Left cardiac atrium (tissue), 4 donors: ENCODE data around the gene RASGRF2. TPM values are rescaled to one million over a fixed set of nuclear protein-coding genes. Genes with fewer than 3 reads are reported as not detected.

Experiments
- ATAC-seq, 2 donors: fragments of 200-7000 bp; cut with Tn5 transposase; one replicate each; pipeline ENCODE4 v1.9.1; 2020; ENCODE audit warnings: mild to moderate bottlenecking in 2 of 2, moderate library complexity in 2 of 2
- DNase-seq: peaks from one replicate; pipeline ENCODE4 v3.0.0-alpha.2; 2020
- intact Hi-C, 2 donors: fragments of 100-400 bp; cut with DNase I; formaldehyde crosslinking; loops; one replicate each; pipeline versions ENCODE4 v1.14.1 to v1.15.1; 2022 to 2023
- total RNA-seq, 2 donors: library from RNA; stranded (reverse); fragmentation: NEBNext Ultra II Directional; extraction: Animal tissue kit (Norgen Biotek cat#: 25700); gene quantifications; one replicate each; pipeline ENCODE4 v1.2.1, GENCODE V29; 2021
- donor health status: DM: no; HTN: yes; CAD: no.
- donor health status: DM: no; HTN: yes; CAD: no; lungs with severe emphysema.
- donor health status: DM: yes; HTN: yes; CAD: no.
- donor health status: Dilated cardiomyopathy.

The RASGRF2 gene
- total RNA-seq, 2 donors from 2014 or later: 9.6 to 12.2 TPM

DNA sequence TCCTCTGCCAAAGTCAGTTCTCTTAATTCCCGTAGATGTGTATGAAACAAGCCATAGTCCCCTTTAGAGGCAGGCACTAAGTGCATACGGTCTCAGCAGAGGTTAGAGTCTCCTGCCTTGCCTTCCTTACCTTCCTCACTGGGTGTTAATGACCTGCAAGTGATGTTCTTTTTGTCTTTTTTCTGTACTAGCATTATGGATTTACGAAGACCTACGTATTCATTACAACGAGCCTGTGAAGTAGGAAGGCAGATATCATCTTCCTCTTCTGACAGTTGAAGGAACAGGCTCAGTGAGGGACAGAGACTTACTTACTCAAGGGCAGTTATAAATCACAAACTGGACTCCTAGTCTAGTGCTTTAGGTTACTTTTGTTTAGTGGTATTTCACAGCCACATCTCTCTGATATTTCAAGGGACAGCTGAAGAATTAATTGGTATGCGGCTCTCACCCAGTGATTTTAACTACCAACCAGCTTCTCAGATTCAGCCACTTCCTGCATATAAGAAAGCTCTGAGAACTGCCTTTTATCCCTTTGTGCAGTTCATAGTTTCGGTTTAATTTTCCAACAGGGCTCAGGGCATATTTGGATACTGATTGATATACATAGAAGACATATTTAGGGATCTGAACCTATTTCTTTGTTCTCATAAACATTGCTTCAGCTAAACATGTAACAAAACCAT is 187.9 kb downstream of the RASGRF2 start:
- intact Hi-C loops: no loop called here
- no peak for ATAC-seq
- DNase-seq: no peak

DNA sequence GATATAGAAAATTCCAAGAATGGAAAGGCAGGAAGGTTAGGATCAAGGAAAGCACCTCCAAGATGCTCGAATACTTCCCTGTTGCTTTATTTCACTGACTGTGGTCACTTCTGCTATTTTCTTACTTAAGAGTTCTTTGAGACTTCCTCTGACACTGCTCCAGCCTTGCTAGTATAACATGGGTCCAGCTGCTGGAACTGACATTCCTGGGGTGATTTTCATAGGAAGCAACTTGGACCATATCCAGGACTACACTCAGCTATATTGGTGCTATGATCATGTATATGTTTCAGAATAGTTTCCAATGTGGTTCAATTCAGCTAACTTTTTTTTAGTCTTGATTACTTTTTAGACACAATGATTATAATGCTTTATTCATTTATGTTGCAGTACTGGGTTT is 191.4 kb downstream of the RASGRF2 start:
- DNase-seq (no peak), ATAC-seq (no peak)
- intact Hi-C loops: no loop called here

DNA sequence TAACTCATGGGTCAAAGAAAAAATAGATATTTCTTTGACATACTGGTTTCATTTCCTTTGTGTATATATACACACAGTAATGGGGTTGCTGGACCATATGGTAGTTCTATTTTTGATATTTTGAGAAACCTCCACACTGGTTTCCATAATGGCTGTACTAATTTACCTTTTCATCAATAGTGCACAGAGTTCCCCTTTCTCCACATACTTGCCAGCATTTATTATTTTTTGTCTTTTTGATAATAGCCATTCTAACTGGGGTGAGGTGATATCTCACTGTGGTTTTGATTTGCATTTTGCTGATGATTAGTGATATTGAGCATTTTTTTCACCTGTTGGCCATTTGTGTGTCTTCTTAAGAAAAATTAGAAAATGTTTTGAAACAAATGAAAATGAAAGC is 194.6 kb downstream of the RASGRF2 start:
- ATAC-seq (no peak), DNase-seq (no peak)
- intact Hi-C loops: no loop called here

DNA sequence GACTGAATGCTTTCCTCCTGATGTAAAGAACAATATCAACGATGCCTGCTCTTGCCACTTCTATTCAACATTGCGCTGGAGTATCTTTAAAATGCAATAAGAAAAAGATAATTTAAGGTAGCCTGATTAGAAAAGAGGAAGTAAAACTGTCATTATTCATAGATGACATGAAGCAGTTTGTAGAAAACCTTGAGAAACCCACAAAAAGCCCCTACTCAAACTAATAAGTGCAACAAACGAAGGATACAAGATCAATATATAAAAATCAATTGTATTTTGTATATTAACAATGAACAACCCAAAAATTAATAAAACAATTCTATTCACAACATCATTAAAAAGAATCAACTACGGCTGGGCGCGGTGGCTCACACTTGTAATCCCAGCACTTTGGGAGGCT is 196.6 kb downstream of the RASGRF2 start:
- ATAC-seq (no peak), DNase-seq (no peak)
- intact Hi-C loops: no loop called here

GRCh38 chr5:81161012-81161601 is 200.9 kb downstream of the RASGRF2 start:
- intact Hi-C loops: no loop called here
- no peak for DNase-seq
- ATAC-seq: no peak

GRCh38 chr5:81162501-81162900 is 202.3 kb downstream of the RASGRF2 start:
- intact Hi-C loops: no loop called here
- DNase-seq: no peak
- no peak for ATAC-seq

- ATAC-seq (no peak), DNase-seq (no peak)
- intact Hi-C loops: no loop called here
These were observed 203.5 kb downstream of the RASGRF2 start for GRCh38 chr5:81163651-81164050.

GRCh38 chr5:81164476-81164875 is 204.3 kb downstream of the RASGRF2 start:
- DNase-seq (no peak), ATAC-seq (no peak)
- intact Hi-C loops: no loop called here

DNA sequence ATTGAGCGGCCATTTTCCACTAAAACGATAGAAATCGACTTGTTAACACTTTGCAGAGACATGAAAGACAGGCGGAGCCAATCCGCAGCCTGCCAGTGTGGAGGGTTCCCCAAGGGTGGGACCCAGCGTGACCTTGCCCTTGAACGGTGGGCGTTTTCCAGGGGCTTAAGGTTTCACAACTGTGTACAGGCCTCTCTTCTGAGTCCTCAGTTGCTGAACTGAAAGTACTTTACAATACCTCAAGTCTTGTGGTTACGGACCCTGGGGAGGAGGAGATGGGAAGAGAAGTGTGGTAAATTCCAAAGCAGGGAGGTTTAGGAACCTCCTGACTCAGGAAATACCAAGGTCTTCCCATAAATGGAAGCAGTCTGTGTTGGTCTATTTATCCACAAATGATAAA is 204.8 kb downstream of the RASGRF2 start:
- no peak for ATAC-seq

DNA sequence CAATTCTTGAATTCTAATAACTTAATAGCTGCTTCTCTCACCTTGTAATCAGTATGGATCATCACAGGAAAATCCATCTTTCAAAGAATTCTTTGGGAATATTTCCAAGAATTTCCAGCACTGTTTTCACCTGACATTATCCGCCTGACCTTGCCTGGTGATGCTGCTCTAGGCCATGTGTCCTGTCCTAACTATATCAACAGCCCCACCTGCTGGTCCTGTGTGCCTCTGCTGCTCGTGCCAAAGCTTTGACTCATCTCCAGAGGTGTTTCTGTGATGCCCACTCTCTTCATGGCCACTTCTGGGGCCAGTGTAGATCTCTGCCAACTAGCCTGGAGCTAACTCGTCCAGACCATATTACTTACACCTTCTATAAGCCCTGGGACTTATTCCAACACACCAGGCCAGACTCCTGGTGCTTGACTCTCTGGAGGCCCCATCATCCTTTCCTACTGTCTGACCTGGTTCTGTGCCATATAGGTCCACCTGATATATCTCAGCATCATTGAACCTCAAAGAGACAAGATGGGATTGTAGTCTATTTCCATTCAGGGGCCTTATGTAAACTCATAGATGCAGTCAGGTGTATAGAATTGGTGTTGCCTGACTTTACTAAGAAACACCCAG is 205.4 kb downstream of the RASGRF2 start:
- intact Hi-C loops: no loop called here
- DNase-seq (peak; percentile 58), ATAC-seq (peak; percentile 75 to 79)

More for the DNA sequence above, 204.8 kb downstream of the RASGRF2 start:
- DNase-seq: no peak
- intact Hi-C loops: no loop called here

- no peak for DNase-seq
- ATAC-seq: no peak
- intact Hi-C loops: no loop called here
These were observed 206.3 kb downstream of the RASGRF2 start for GRCh38 chr5:81166430-81166829.

DNA sequence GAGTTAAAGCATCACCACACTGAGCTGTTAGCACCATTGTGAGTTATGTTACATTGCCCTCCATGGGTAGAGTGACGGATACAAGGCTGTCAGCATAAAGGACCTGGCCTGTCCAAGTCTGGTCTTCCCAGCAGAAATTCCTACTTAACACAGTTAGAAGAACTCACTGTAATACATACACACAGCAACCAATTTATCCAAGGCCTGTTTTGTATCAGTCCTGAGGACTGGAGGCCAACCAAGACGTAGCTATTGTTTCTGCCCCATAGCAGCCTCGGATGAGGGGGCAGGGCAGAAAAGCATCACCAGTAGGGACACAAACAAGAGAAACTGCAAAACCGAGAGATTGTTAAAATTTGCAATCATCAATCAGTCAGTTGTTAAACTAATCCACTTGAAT is 206.9 kb downstream of the RASGRF2 start:
- intact Hi-C loops: no loop called here
- ATAC-seq (no peak), DNase-seq (no peak)

DNA sequence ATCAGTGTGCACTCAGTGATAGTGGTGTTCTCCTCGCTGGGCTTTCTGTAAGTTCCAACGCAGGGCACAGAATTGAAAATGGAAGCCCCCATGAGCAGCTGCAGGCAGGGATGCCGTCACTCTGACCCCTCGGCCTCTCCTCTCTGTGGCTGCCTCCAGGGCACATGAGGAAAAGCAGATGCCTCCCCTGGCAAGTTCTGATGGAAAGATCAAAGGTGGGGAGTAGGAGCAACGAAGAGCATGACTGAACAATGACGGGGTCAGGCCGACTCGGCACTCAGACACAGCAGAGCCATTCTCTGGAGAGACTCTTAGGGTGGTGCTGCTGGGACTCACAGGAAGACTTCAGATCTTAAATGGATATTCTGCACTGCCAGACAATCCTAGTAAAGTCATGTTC is 207.4 kb downstream of the RASGRF2 start:
- intact Hi-C loops: no loop called here
- DNase-seq: no peak
- ATAC-seq: no peak

GRCh38 chr5:81169924-81170323 is 209.8 kb downstream of the RASGRF2 start:
- intact Hi-C loops: no loop called here
- no peak for ATAC-seq

DNA sequence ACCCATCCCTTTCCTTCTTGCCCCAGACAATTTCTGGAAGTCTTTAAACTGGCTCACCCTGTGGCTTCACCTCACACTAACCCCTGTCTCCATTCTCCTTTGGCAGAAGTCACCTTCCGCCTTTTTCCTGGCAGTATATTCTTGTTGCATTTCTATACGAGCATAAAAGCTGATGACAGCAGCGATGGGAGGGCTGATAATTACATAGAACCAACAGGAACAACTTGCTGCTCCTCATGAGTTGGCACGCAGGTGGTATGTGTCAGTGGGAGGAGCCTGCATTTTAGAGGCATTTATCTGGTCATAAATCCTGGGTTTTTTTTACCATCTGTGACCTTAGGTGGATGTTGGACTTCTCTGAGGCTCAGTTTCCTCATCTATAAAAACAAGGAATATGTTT is 211.6 kb downstream of the RASGRF2 start:
- DNase-seq (no peak), ATAC-seq (no peak)
- intact Hi-C loops: no loop called here

More at GRCh38 chr5:81169924-81170323, 209.8 kb downstream of the RASGRF2 start:
- no peak for DNase-seq

DNA sequence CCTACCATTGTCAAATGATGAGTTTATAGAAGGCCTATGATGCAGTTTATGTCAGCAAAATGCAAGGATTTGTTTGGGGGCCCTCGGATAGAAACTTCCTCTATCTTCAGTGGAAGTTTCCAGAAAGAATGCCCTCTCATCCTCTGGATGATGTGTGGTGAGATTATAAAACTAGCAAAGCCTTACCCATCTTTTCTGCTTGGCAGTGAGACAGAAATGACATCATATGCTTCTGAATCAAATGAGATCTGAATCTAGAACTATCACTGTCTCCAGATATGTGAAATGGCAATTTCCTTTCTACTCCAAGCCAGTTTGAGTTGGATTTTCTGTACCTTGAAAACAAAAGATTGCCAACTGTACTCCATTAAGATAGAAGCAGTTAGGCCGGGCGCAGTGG is 212.5 kb downstream of the RASGRF2 start:
- intact Hi-C loops: no loop called here
- DNase-seq (no peak), ATAC-seq (no peak)

- ATAC-seq (no peak), DNase-seq (no peak)
- intact Hi-C loops: no loop called here
These were observed 216.9 kb downstream of the RASGRF2 start for GRCh38 chr5:81177061-81177460.

GRCh38 chr5:81179959-81180358 is 219.8 kb downstream of the RASGRF2 start:
- intact Hi-C loops: no loop called here
- DNase-seq: no peak
- ATAC-seq: no peak

GRCh38 chr5:81180780-81181460 is 220.8 kb downstream of the RASGRF2 start:
- DNase-seq: no peak
- ATAC-seq: no peak
- intact Hi-C loops: no loop called here

DNA sequence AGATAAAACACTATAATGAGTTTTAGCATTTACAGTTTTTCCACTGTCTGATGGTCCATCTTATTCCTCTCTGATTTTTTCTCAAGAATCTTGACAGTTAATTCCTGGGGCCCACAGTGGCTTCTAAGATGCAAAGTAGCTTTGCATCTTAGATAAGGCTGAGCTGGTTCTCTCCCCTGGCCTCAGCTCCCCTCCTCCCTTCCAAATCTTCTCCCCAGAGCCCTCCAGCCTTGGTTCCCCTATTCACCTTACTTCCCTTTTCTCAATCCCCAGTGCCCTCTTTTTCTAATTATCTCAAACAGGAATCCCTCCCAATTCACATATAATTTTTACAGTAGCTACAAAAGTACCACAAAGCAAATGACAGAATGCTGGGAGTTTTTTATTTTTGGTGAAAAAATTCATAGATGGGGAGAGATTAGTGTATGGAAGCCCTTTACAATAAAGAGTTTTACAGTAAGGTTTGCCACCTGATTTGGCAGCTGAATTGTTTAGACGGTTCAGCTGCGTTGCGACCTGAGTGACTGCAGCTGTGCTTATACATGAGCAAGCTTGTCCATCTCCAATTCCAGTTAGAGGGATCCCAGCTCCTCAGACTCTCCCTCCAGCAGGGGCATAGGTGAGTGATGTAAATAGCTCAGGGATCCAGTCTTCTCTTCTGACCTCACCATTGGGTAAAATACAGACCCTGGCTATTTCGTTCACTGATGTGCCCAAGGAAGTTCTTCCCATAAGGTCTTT is 221.6 kb downstream of the RASGRF2 start:
- DNase-seq (no peak), ATAC-seq (no peak)
- intact Hi-C loops: no loop called here
